Motor neuron (in vitro differentiated cells): ENCODE measurements around the gene CDKL1. TPM values are rescaled to one million over a fixed set of nuclear protein-coding genes. Genes with fewer than 3 reads are reported as not detected.

Experiments used
- total RNA-seq, 8 experiments: library from RNA; unstranded; fragments of 300-600 nt; gene quantifications; 2 replicates each; pipeline versions ENCODE4 v1.2.3 to v1.2.4, GENCODE V29; 2022

The CDKL1 gene
- total RNA-seq, 8 experiments from 2014 or later, result 1.2 to 8.4 (median 2.5) TPM

Other genes starting within 250 kb of the CDKL1 start
- gene SOS2, start 165.3 kb downstream of the CDKL1 start, total RNA-seq, result 10 to 100 TPM; 10.9 to 31.2 (median 19.1) TPM
- 10 to 100 TPM in 5 of 8 experiments, 1 to 10 TPM in 3; 6.5 to 13.9 (median 10.9) TPM for gene L2HGDH, start 84.7 kb downstream of the CDKL1 start, total RNA-seq
- 10 to 100 TPM in 7 of 8 experiments, 1 to 10 TPM in 1; 8.8 to 19.0 (median 11.2) TPM for gene DMAC2L, start 84.6 kb downstream of the CDKL1 start, total RNA-seq
- gene MAP4K5, start 135.7 kb upstream of the CDKL1 start, total RNA-seq, result 10 to 100 TPM; 31.6 to 69.8 (median 43.0) TPM
- gene ATL1, start 163.3 kb upstream of the CDKL1 start, total RNA-seq, result 10 to 100 TPM in 5 of 8 experiments, 1 to 10 TPM in 1, under 1 TPM in 1, not detected in 1; 0.73 to 39.6 (median 32.1) TPM